Measurements from ENCODE around the gene SSC4D.
"Not testable (repeated sequence)": the region's sequence is repeated elsewhere in the genome, so short reads cannot be mapped to it uniquely, and the experiment has no call there.

DNA sequence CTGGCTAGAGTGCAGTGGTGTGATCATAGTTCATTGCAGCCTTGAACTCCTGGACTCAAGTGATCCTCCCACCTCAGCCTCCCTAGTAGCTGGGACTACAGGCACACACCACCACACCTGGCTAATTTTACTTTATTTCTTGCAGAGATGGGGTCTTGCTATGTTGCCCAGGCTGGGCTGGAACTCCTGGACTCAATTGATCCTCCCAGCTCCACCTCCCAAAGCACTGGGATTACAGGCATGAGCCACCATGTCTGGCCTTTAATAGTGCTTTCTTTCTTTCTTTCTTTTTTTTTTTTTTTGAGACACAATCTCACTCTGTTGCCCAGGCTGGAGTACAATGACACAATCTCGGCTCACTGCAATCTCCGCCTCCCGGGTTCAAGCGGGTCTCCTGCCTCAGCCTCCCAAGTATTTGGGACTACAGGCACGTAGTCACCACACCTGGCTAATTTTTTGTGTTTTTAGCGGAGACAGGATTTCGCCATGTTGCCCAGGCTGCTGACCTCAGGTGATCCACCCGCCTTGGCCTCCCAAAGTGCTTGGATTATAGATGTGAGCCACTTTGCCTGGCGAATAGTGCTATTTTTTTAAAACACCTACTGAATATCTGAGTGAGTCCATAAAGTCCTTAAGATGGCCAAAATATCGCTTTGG, 8.3 kb upstream of the SSC4D start:
- TF ChIP-seq, protein P1, sequence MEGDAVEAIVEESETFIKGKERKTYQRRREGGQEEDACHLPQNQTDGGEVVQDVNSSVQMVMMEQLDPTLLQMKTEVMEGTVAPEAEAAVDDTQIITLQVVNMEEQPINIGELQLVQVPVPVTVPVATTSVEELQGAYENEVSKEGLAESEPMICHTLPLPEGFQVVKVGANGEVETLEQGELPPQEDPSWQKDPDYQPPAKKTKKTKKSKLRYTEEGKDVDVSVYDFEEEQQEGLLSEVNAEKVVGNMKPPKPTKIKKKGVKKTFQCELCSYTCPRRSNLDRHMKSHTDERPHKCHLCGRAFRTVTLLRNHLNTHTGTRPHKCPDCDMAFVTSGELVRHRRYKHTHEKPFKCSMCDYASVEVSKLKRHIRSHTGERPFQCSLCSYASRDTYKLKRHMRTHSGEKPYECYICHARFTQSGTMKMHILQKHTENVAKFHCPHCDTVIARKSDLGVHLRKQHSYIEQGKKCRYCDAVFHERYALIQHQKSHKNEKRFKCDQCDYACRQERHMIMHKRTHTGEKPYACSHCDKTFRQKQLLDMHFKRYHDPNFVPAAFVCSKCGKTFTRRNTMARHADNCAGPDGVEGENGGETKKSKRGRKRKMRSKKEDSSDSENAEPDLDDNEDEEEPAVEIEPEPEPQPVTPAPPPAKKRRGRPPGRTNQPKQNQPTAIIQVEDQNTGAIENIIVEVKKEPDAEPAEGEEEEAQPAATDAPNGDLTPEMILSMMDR (IDR thresholded peaks at IDR 0.05) = not testable (repeated sequence)
- not testable (repeated sequence) for TF ChIP-seq EP300, POLR2A, POLR2AphosphoS5 (IDR thresholded peaks at IDR 0.05)
